ENCODE results near the gene MRPS11.

GRCh38 chr15:88454867-88455810, 12.4 kb upstream of the MRPS11 start:
- TF ChIP-seq POLR2A (IDR thresholded peaks at IDR 0.05): no peak
- no peak for TF ChIP-seq EP300 (IDR thresholded peaks at IDR 0.05)

Measured in ovary (tissue), 1 donor.